ENCODE results near the gene SHISA5.

GRCh38 chr3:48418651-48419050, 85.3 kb downstream of the SHISA5 start:
- TF ChIP-seq CTCF (IDR thresholded peaks at IDR 0.05; ENCODE audit: low read depth, low read length, missing input control) (no peak), RAD21 (IDR thresholded peaks at IDR 0.05) (no peak), SP1 (IDR thresholded peaks at IDR 0.05) (no peak)
